Heart right ventricle (tissue), 16 donors: ENCODE data around the gene ATP6V0B. TPM values are rescaled to one million over a fixed set of nuclear protein-coding genes. Genes with fewer than 3 reads are reported as not detected.

Experiments
- ATAC-seq, 8 donors: fragments of 200-7000 bp; cut with Tn5 transposase; one replicate each; pipeline ENCODE4 v1.9.1; 2020; ENCODE audit warnings: mild to moderate bottlenecking in 8 of 8, moderate library complexity in 8 of 8, moderate number of reproducible peaks in 1 of 8
- DNase-seq, 2 donors: peaks; one replicate each; pipeline ENCODE4 v3.0.0-alpha.2; 2020
- H3K27ac ChIP-seq, 10 donors: fragments of 200-600 bp; sonication (generic) in 2 of 10; one replicate each; pipeline versions ENCODE4 v1.5.0 to v1.8.0; 2020 to 2022; ENCODE audit warnings: mild to moderate bottlenecking in 3 of 10
- H3K27me3 ChIP-seq, 7 donors: fragments of 200-600 bp; one replicate each; pipeline ENCODE4 v1.8.0; 2021 to 2022; ENCODE audit warnings: mild to moderate bottlenecking in 2 of 7
- H3K36me3 ChIP-seq, 9 donors: fragments of 200-600 bp; sonication (generic) in 1 of 9; one replicate each; pipeline versions ENCODE4 v1.5.0 to v1.8.0; 2020 to 2022; ENCODE audit warnings: mild to moderate bottlenecking in 2 of 9
- H3K4me1 ChIP-seq, 9 donors: fragments of 200-600 bp; sonication (generic) in 1 of 9; one replicate each; pipeline versions ENCODE4 v1.5.0 to v1.8.0; 2020 to 2022; ENCODE audit warnings: mild to moderate bottlenecking in 4 of 9
- H3K4me3 ChIP-seq, 10 donors: fragments of 200-600 bp; sonication (generic) in 2 of 10; one replicate each; pipeline versions ENCODE4 v1.5.0 to v1.8.0; 2020 to 2022; ENCODE audit warnings: mild to moderate bottlenecking in 7 of 10, moderate library complexity in 2 of 10
- H3K9me3 ChIP-seq, 11 donors: fragments of 200-600 bp in 10 of 11; sonication (generic) in 2 of 11; one replicate each; pipeline versions ENCODE4 v1.5.0 to v1.8.0; 2013 to 2022; ENCODE audit warnings: mild to moderate bottlenecking in 2 of 11, control low read depth in 1 of 11, moderate library complexity in 1 of 11
- CTCF ChIP-seq, 9 donors: fragments of 200-600 bp; sonication (generic) in 2 of 9; IDR thresholded peaks; one replicate each; pipeline versions ENCODE4 v1.5.0 to v1.8.0; 2021 to 2022; ENCODE audit warnings: antibody characterized with exemption in 9 of 9, mild to moderate bottlenecking in 5 of 9, moderate library complexity in 1 of 9
- WGBS, 2 donors: extraction: QIAGEN DNeasy Blood & Tissue Kit; methylation state at CpG; one replicate each; pipeline ENCODE4 v1.1.7; 2013; ENCODE audit warnings: inconsistent platforms in 1 of 2; 5-methylcytosine and 5-hydroxymethylcytosine counted together
- intact Hi-C, 10 donors: fragments of 100-400 bp; cut with DNase I; formaldehyde crosslinking; loops; one replicate each; pipeline versions ENCODE4 v1.11.1 to v1.14.2; 2022
- polyA plus RNA-seq, 2 donors: library from polyadenylated mRNA; stranded (reverse); fragments of 200-250 nt; gene quantifications; one replicate each; pipeline ENCODE4 v1.2.3, GENCODE V29; 2013
- total RNA-seq, 10 donors: library from RNA; stranded (reverse); fragmentation: NEBNext Ultra II Directional in 3 of 10; extraction: Animal tissue kit (Norgen Biotek cat#: 25700) in 3 of 10; gene quantifications; one replicate each; pipeline versions ENCODE4 v1.2.1 to v1.2.4, GENCODE V29; 2021 to 2023
- donor health status: Arrhythmogenic right ventricular cardiomyopathy.
- donor health status: ischemic (EF 13 %, LVEDD 7.1; RV severe dilation, severe dysfunction).
- donor health status: healthy with polysubstance abuse.
- donor health status: DM: no; HTN: yes; CAD: no.
- donor health status: DM: no; HTN: no; CAD: no.
- donor health status: ischemic (EF 25% LVEDD 6.9; RV normal size, moderate dysfunction).
- donor health status: ischemic (EF 25% LVEDD 5.7; RV mildly dilated, moderate dysfunction).
- donor health status: healthy.
- donor health status: DM: yes; HTN: yes; CAD: no.
- donor health status: Ischemic cardiomyopathy.
- donor health status: ischemic (EF 35%, LVEDD 5.7; RV mildly dilated, moderate dysfunction).
- donor health status: nonischemic (EF 11% LVEDD 7.7; RV severe dilation, severe dysfunction).
- donor health status: DM: yes; HTN: yes; CAD: no.
- donor health status: PGD.
- donor health status: ischemic (EF 29% LVEDD 5.4; RV normal size, mild dysfunction).
- donor health status: nonischemic (EF 23%, LVEDD 6.1; RV moderate dilation, normal function).

The ATP6V0B gene
- total and polyA plus RNA-seq, 12 donors: 63.1 to 227 (median 74.3) TPM

- Histone ChIP-seq H3K9me3 (no peaks in the 10 kb centered on the region), H3K27me3 (no peaks in the 10 kb centered on the region), H3K36me3 (no peaks in the 10 kb centered on the region), H3K4me1 (peaks cover 0 to 21% (median 0%) of the 10 kb centered on the region in 9 donors), H3K27ac (no peak overlapping the region), H3K4me3 (no peak overlapping the region)
- intact Hi-C loops: no loop called here
- no peak for TF ChIP-seq CTCF (IDR thresholded peaks at IDR 0.05)
- DNase-seq (no peak), ATAC-seq (no peak)
- WGBS, 2 donors: 70 to 77% methylated on average over 2 of the region's 2 CpGs
Observed at GRCh38 chr1:44012404-44012803, 37.6 kb downstream of the ATP6V0B start.

DNA sequence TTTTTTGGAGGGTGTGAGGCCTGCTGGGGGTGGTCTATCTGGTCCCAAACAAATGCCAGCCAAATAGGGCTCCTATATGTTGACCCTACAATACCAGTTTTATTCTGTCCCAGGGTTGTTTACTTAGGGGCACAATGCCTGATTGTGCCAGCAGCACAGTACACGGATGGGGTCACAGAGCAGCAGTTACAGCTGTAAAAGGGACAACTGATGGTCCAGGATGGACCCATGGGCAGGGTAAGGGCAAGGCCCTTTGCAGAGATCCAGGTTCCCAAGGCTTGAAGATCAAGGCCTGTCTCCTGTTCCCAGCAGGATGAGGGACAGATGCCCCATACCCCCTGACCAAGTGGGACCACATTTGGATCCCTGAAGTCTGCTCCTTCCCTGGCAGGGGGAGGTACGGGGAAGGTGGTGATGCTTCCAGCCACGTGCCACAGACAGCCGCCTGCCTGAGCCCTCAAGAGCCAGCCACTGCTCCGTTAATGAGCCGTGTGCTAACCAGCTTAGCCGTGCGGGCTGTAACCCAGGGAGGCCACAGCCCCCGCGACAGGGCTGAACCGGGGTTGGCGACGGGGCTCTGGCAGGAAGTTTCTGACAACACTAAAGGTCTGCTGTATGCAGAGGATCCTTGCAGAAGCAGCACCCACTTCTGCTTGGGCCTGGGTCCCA lies 38.3 kb downstream of the ATP6V0B start:
- Histone ChIP-seq H3K27ac (no peak overlapping the region), H3K9me3 (no peaks in the 10 kb centered on the region), H3K27me3 (no peaks in the 10 kb centered on the region), H3K4me3 (no peak overlapping the region), H3K36me3 (no peaks in the 10 kb centered on the region), H3K4me1 (peaks cover 0 to 21% (median 0%) of the 10 kb centered on the region in 9 donors)
- WGBS, 2 donors: 72 to 77% methylated on average over 13 of the region's 13 CpGs
- DNase-seq (no peak), ATAC-seq (no peak)
- intact Hi-C loops: no loop called here
- TF ChIP-seq CTCF (IDR thresholded peaks at IDR 0.05): no peak

DNA sequence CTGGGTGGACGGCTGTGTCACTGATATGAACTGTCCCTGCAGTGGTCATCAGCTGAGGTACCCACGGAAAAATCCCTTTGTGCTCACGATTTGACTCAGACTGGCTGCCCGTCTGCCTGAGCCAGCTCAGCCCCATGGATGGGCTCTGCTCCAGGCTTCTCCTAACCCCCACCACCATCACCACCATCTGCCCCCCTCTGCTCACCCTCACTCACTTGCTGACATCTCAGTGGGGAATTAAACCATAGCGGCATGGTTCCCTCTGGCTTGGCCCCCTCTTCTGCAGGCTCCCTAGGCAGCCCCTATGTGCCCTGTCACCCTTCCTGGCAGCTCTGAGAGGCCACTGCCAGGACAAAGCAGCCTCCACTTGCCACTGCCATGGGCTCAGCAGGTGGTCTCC lies 39.2 kb downstream of the ATP6V0B start:
- Histone ChIP-seq H3K4me3 (no peak overlapping the region), H3K27me3 (no peaks in the 10 kb centered on the region), H3K27ac (no peak overlapping the region), H3K36me3 (no peaks in the 10 kb centered on the region), H3K9me3 (no peaks in the 10 kb centered on the region), H3K4me1 (peaks cover 0 to 21% (median 0%) of the 10 kb centered on the region in 9 donors)
- WGBS, 2 donors: 79 to 85% methylated on average over 5 of the region's 5 CpGs
- no peak for ATAC-seq
- DNase-seq: no peak
- TF ChIP-seq CTCF (IDR thresholded peaks at IDR 0.05): no peak
- intact Hi-C loops: no loop called here

DNA sequence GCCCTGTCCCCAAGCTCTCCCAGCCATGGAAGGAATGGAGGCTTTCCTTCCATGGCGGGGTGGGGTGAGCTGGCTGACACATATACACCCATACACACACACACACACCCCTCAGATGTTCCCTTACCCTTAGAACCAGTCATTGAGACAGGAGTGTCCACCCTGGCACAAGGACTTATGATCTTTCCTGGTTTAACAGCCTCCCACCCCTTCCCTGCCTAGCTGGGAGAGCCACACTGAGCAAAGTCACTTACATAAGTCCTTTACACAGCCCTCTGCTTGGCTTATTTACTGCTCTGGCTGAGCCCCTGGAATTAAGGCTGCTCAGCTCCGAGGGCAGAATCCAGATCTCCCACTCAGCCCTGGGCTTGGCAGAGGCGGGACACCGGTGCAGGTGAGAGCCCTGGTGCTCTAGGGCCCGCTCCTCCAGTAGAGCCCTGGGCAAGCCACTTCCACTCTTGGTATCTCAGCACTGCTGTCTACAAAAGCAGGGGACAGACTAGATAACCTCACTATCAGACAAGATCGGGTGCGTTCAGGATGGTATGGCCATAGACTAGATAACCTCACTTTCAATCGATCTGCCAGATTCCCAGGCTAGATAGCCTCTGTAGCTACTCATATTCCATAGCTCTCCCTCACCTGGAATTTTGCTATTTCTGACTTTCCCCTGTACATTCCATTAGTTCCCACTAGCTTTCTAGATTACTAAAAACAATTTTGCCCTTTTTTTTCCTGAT lies 39.8 kb downstream of the ATP6V0B start:
- no peaks in the 10 kb centered on the region for H3K36me3 ChIP-seq

More for the DNA sequence above, 39.8 kb downstream of the ATP6V0B start:
- peaks cover 0 to 21% (median 0%) of the 10 kb centered on the region in 9 donors for H3K4me1 ChIP-seq
- ATAC-seq (no peak), DNase-seq (no peak)
- H3K9me3 ChIP-seq: no peaks in the 10 kb centered on the region
- intact Hi-C loops: no loop called here
- no peak overlapping the region for H3K4me3 ChIP-seq
- H3K27me3 ChIP-seq: no peaks in the 10 kb centered on the region
- no peak for TF ChIP-seq CTCF (IDR thresholded peaks at IDR 0.05)
- 66 to 72% methylated on average over 8 of the region's 8 CpGs for WGBS, 2 donors
- no peak overlapping the region for H3K27ac ChIP-seq
